ENCODE data around the gene GOSR2.

DNA sequence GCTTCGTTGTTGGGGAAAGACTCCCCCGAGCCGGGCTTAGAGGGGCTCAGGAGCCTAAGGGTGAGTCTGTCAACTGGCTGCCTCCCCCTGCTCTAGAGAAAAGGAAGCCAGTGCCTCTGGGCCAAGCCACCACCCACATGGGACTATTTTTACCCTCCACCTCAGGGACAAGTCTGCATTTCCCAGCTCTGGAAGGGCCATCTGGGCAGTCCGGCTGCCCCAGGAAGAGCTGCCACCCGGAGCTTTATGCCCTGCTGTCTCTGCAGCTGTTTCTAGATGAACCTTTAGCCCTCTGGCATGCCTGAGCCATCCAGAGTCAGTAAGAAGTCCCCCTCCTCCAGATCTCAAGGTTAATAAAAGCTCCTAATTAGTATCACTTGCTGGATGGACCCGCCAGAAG is 61.4 kb downstream of the GOSR2 start:
- no peak for TF ChIP-seq SIN3A (IDR thresholded peaks at IDR 0.05; ENCODE audit: borderline replicate concordance, insufficient read depth, low read length)
- no peak for TF ChIP-seq POLR2AphosphoS5 (IDR thresholded peaks at IDR 0.05; ENCODE audit: low read depth, low read length)
- no peak for TF ChIP-seq FOXP2 (optimal IDR thresholded peaks at IDR 0.05; ENCODE audit: borderline replicate concordance, extremely low read depth, extremely low read length, insufficient read depth)
- no peak for TF ChIP-seq TAF1 (IDR thresholded peaks at IDR 0.05; ENCODE audit: borderline replicate concordance, insufficient read depth, low read length)
- TF ChIP-seq, protein P1, sequence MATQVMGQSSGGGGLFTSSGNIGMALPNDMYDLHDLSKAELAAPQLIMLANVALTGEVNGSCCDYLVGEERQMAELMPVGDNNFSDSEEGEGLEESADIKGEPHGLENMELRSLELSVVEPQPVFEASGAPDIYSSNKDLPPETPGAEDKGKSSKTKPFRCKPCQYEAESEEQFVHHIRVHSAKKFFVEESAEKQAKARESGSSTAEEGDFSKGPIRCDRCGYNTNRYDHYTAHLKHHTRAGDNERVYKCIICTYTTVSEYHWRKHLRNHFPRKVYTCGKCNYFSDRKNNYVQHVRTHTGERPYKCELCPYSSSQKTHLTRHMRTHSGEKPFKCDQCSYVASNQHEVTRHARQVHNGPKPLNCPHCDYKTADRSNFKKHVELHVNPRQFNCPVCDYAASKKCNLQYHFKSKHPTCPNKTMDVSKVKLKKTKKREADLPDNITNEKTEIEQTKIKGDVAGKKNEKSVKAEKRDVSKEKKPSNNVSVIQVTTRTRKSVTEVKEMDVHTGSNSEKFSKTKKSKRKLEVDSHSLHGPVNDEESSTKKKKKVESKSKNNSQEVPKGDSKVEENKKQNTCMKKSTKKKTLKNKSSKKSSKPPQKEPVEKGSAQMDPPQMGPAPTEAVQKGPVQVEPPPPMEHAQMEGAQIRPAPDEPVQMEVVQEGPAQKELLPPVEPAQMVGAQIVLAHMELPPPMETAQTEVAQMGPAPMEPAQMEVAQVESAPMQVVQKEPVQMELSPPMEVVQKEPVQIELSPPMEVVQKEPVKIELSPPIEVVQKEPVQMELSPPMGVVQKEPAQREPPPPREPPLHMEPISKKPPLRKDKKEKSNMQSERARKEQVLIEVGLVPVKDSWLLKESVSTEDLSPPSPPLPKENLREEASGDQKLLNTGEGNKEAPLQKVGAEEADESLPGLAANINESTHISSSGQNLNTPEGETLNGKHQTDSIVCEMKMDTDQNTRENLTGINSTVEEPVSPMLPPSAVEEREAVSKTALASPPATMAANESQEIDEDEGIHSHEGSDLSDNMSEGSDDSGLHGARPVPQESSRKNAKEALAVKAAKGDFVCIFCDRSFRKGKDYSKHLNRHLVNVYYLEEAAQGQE (IDR thresholded peaks at IDR 0.05; ENCODE audit: insufficient read depth in 1 of 2, low read depth in 2 of 2, low read length in 2 of 2) = no peak
